ENCODE measurements around the gene REELD1. TPM values are rescaled to one million over a fixed set of nuclear protein-coding genes. Genes with fewer than 3 reads are reported as not detected.

REELD1 gene
- total and polyA plus RNA-seq, 2 donors (not counting 3 experiments of a cell fraction or from before 2014, with no cell fraction given): not detected

- H4K20me1 ChIP-seq (replicated peaks; ENCODE audit: control insufficient read depth, extremely low read depth, insufficient read depth, low read length): no peaks in the 10 kb centered on the region
- FAIRE-seq: no peak
- H3K27me3 ChIP-seq (ENCODE audit: control insufficient read depth in 2 of 2, insufficient read depth in 2 of 2, low read length in 2 of 2): no peaks in the 10 kb centered on the region
- CTCF ChIA-PET: no interaction called here
- H3K27ac ChIP-seq (ENCODE audit: insufficient read depth, low read depth, low read length): no peak overlapping the region
- POLR2A ChIA-PET: no interaction called here
- no peak overlapping the region for H2AFZ ChIP-seq (ENCODE audit: low read depth, low read length)
- no peaks in the 10 kb centered on the region for H3K9me3 ChIP-seq (replicated peaks; ENCODE audit: control insufficient read depth, insufficient read depth, low read length)
- no TSS peak for BruUV-seq (replicated peaks)
- H3K4me3 ChIP-seq (replicated peaks in 1 of 3; ENCODE audit: insufficient read depth in 1 of 3, low read depth in 1 of 3, low read length in 3 of 3): no peak overlapping the region
- no peak for DNase-seq (ENCODE audit: low read depth, low spot score)
- no peaks in the 10 kb centered on the region for H3K9me1 ChIP-seq (replicated peaks; ENCODE audit: control insufficient read depth, extremely low read depth, insufficient read depth, low read length)
- no peak overlapping the region for H3K9ac ChIP-seq (replicated peaks; ENCODE audit: extremely low read depth, insufficient read depth, low read length)
- no peak overlapping the region for H3K4me2 ChIP-seq (ENCODE audit: insufficient read depth, low read length)
- intact Hi-C loops (cut with micrococcal nuclease) (loop anchor here (5.0 to 10.0 kb wide), 3 partner anchors 154 to 553 kb away; no protein-coding TSS in a partner anchor), dilution Hi-C loops (cut with MboI; ENCODE audit: extremely low pct_ligation_motif_present, low sequenced_read_pairs) (no loop called here)
- H3K36me3 ChIP-seq (ENCODE audit: control insufficient read depth in 2 of 2, extremely low read depth in 1 of 2, insufficient read depth in 2 of 2, low read length in 2 of 2): peaks cover 0 to 4% of the 10 kb centered on the region in 2 experiments
- peaks cover 10% of the 10 kb centered on the region for H3K4me1 ChIP-seq (ENCODE audit: control insufficient read depth, extremely low read depth, insufficient read depth, low read length)
- H3K79me2 ChIP-seq (ENCODE audit: control insufficient read depth, insufficient read depth, low read length): peaks cover 59% of the 10 kb centered on the region
- no peak for TF ChIP-seq GATA2 (IDR thresholded peaks at IDR 0.05; ENCODE audit: insufficient read depth, insufficient read length, low read depth, low read length)
Observed at GRCh38 chr4:146178126-146178525, 36.2 kb upstream of the REELD1 start.

DNA sequence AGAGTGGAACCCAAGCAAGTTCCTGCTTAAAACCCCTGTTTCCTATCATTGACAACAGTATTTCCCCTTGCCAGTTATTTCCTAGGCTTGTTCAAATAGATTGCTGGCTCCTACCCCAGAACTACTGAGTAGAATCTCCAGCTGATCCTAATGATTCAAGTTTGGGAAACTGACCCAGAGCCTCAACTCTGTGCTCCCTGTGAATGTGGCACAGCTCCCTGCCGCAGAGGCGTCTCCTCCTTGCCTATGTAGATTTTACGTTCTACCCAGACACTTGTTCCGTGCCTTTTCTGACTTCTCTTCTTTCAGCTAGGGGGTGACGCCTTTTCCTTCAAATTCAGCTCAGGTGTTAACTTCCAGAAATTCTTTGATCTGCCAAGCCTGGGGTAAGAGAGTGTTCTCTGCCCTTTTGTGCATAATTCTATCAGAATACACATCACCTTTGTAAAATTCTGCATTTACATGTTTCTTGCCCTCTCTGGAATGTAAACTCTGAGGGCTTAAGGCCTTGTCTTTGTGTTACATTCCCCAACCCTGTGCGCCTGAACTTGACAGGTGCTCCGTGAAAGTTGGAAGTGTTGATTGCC is 34.5 kb upstream of the REELD1 start:
- H3K4me3 ChIP-seq (replicated peaks in 1 of 3; ENCODE audit: insufficient read depth in 1 of 3, low read depth in 1 of 3, low read length in 3 of 3): no peak overlapping the region
- no peak for DNase-seq (ENCODE audit: low read depth, low spot score)
- H4K20me1 ChIP-seq (replicated peaks; ENCODE audit: control insufficient read depth, extremely low read depth, insufficient read depth, low read length): no peaks in the 10 kb centered on the region
- H2AFZ ChIP-seq (ENCODE audit: low read depth, low read length): no peak overlapping the region
- dilution Hi-C loops (cut with MboI; ENCODE audit: extremely low pct_ligation_motif_present, low sequenced_read_pairs) (no loop called here), intact Hi-C loops (cut with micrococcal nuclease) (loop anchor here (5.0 to 10.0 kb wide), 3 partner anchors 152 to 555 kb away; no protein-coding TSS in a partner anchor)
- peaks cover 10% of the 10 kb centered on the region for H3K4me1 ChIP-seq (ENCODE audit: control insufficient read depth, extremely low read depth, insufficient read depth, low read length)
- no TSS peak for BruUV-seq (replicated peaks)
- no peak for TF ChIP-seq POLR2AphosphoS5 (IDR thresholded peaks at IDR 0.05; ENCODE audit: insufficient read depth, low read depth, low read length)
- no peaks in the 10 kb centered on the region for H3K9me3 ChIP-seq (replicated peaks; ENCODE audit: control insufficient read depth, insufficient read depth, low read length)
- no peaks in the 10 kb centered on the region for H3K27me3 ChIP-seq (ENCODE audit: control insufficient read depth in 2 of 2, insufficient read depth in 2 of 2, low read length in 2 of 2)
- no peaks in the 10 kb centered on the region for H3K9me1 ChIP-seq (replicated peaks; ENCODE audit: control insufficient read depth, extremely low read depth, insufficient read depth, low read length)
- H3K27ac ChIP-seq (ENCODE audit: insufficient read depth, low read depth, low read length): no peak overlapping the region
- CTCF ChIA-PET: interaction anchor here (2.2 kb wide), 1 partner anchor 917 kb away, joined by 6 read pairs; no protein-coding TSS in a partner anchor
- no peak overlapping the region for H3K4me2 ChIP-seq (ENCODE audit: insufficient read depth, low read length)
- H3K36me3 ChIP-seq (ENCODE audit: control insufficient read depth in 2 of 2, extremely low read depth in 1 of 2, insufficient read depth in 2 of 2, low read length in 2 of 2): peaks cover 0 to 4% of the 10 kb centered on the region in 2 experiments
- H3K9ac ChIP-seq (replicated peaks; ENCODE audit: extremely low read depth, insufficient read depth, low read length): no peak overlapping the region
- H3K79me2 ChIP-seq (ENCODE audit: control insufficient read depth, insufficient read depth, low read length): peaks cover 63% of the 10 kb centered on the region
- POLR2A ChIA-PET: no interaction called here
- FAIRE-seq: no peak

All from endothelial cell of umbilical vein (primary cell).